Ishikawa (cell line): ENCODE results near the gene TBCD.

ENCODE experiments used
- CEBPB ChIP-seq: IDR thresholded peaks from 2 replicates; pipeline ENCODE4 v1.6.1; 2012
- CREB1 ChIP-seq: IDR thresholded peaks from 2 replicates; pipeline ENCODE4 v1.6.1; 2012; ENCODE audit warnings: low read depth
- EGR1 ChIP-seq: IDR thresholded peaks from 2 replicates; pipeline ENCODE4 v1.6.1; 2012
- EP300 ChIP-seq: IDR thresholded peaks from 2 replicates; pipeline ENCODE4 v1.6.1; 2012; ENCODE audit warnings: borderline replicate concordance
- FOXM1 ChIP-seq: IDR thresholded peaks from 2 replicates; pipeline ENCODE4 v1.6.1; 2012; ENCODE audit warnings: low read depth, borderline replicate concordance
- MAX ChIP-seq: IDR thresholded peaks from 2 replicates; pipeline ENCODE4 v1.6.1; 2012
- NFIC ChIP-seq: IDR thresholded peaks from 2 replicates; pipeline ENCODE4 v1.6.1; 2012
- RAD21 ChIP-seq: IDR thresholded peaks from 2 replicates; pipeline ENCODE4 v1.6.1; 2012; ENCODE audit warnings: low read depth
- REST ChIP-seq: IDR thresholded peaks from 2 replicates; pipeline ENCODE4 v1.6.1; 2012; ENCODE audit warnings: low read depth, mild to moderate bottlenecking
- TAF1 ChIP-seq: IDR thresholded peaks from 2 replicates; pipeline ENCODE4 v1.6.1; 2012; ENCODE audit warnings: low read depth, mild to moderate bottlenecking
- TCF12 ChIP-seq: IDR thresholded peaks from 2 replicates; pipeline ENCODE4 v1.6.1; 2012; ENCODE audit warnings: low read depth
- TEAD4 ChIP-seq: IDR thresholded peaks from 2 replicates; pipeline ENCODE4 v1.6.1; 2012
- USF1 ChIP-seq: IDR thresholded peaks from 2 replicates; pipeline ENCODE4 v1.6.1; 2012
- YY1 ChIP-seq: IDR thresholded peaks from 2 replicates; pipeline ENCODE4 v1.6.1; 2012; ENCODE audit warnings: low read depth
- ZBTB7A ChIP-seq: IDR thresholded peaks from 2 replicates; pipeline ENCODE4 v1.6.1; 2012; ENCODE audit warnings: low read depth

Gene TBCD

DNA sequence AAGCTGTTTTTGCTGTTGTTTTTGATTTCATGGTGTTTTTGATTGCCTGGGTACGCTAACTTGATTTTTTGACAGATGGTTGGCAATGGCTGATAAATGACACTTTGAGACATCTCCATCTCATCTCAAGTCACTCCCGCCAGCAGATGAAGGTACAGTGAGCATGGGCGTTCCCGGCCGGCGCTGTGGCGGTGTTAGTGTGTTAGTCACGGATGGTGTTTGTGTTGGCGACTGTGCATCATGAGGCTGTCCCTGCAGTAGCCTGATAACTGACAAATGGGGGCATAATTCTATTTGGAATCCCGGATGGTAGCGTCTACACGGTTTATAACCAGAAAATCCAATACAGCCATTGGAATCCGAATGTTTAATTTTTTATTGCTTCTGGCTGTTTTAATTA, 169.6 kb downstream of the TBCD start:
- TF ChIP-seq USF1 (no peak), EP300 (no peak), TCF12 (no peak), EGR1 (no peak), RAD21 (no peak), CREB1 (no peak), ZBTB7A (no peak), MAX (no peak), YY1 (no peak), REST (no peak), FOXM1 (no peak), CEBPB (no peak), TAF1 (no peak), NFIC (no peak), TEAD4 (no peak)

DNA sequence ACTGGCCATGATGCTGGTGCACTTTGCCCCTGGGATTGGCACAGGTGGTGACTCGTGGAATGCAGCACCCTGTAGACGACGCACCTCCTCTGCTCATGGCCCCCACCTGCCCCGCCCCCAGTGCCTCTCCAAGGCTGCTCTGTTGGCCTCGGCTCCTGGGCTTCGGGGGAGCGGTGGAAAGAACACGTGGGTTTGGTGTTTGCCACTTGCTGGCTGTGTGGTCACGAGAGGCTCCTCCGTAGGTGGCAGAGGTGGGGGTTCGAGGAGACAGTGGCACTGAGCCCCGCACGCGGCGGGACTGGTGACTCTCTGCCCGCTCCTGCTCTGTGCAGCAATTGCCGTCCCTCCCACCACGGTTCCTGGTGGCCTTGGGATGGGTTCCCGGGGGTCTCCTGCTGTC, 170.8 kb downstream of the TBCD start:
- no peak for TF ChIP-seq RAD21
- TF ChIP-seq ZBTB7A: no peak

DNA sequence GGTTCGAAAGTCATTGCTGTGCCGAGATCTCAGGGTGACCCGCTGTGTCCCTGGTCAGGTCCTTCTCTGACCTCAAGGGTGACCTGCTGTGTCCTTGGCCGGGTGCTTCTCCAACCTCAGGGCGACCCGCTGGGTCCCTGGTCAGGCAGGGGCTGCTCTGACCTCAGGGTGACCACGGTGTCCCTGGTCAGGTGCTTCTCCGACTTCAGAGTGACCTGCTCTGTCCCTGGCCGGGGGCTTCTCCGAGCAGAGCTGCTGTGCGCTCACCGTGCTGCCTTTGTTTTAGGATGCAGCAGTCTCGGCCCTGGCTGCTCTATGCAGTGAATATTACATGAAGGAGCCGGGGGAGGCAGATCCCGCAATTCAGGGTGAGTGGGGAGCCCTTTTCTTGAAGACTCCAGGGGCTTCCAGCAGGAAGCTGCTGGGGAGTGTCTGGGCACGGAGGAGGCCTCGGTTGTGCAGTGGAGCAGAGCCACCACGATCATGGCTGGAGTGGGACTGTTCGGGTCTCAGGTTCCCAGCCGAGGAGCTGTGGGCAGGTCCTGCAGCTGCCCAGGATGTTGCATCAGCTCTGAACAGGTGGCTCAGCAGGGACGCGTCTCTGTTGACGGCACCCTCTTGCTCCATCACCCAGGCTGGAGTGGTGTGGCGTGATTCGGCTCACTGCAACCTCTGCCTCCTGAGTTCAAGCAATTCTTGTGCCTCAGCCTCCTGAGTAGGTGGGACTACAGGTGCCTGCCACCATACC, 171.7 kb downstream of the TBCD start:
- no peak for TF ChIP-seq CREB1
- peak; percentile 84 for TF ChIP-seq CEBPB
- peak; percentile 32; the same call in 1 of the 2 replicates for TF ChIP-seq EP300
- peak; percentile 88 for TF ChIP-seq TCF12
- TF ChIP-seq REST: no peak
- no peak for TF ChIP-seq FOXM1
- no peak for TF ChIP-seq TEAD4
- TF ChIP-seq USF1: no peak
- no peak for TF ChIP-seq ZBTB7A
- TF ChIP-seq EGR1: no peak
- TF ChIP-seq TAF1: no peak
- TF ChIP-seq MAX: peak; percentile 84
- TF ChIP-seq NFIC: no peak
- TF ChIP-seq RAD21: no peak
- TF ChIP-seq YY1: no peak

DNA sequence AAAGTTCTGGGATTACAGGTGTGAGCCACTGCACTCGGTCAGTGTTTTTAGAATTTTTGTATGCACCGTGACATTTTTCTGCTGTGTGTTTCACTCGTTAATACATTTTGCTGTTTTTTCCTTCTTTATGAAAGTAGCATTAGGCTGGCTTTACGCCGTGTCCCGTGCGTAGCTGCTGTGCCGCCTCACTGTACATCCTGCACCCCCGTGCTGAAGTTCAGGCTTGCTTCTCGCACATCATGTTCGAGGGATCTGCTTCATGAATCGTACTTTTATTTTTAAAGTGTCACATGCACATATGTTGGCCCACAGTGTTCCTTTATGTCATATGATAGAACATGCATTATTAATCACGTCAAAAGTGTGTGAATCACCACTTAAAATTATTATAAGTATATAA, 172.3 kb downstream of the TBCD start:
- TF ChIP-seq TCF12: no peak

- TF ChIP-seq EGR1 (no peak), RAD21 (0 out of 2 replicates have a peak, but pooled peaks have one; percentile 8)
These were observed 172.9 kb downstream of the TBCD start for GRCh38 chr17:82924812-82925211.

DNA sequence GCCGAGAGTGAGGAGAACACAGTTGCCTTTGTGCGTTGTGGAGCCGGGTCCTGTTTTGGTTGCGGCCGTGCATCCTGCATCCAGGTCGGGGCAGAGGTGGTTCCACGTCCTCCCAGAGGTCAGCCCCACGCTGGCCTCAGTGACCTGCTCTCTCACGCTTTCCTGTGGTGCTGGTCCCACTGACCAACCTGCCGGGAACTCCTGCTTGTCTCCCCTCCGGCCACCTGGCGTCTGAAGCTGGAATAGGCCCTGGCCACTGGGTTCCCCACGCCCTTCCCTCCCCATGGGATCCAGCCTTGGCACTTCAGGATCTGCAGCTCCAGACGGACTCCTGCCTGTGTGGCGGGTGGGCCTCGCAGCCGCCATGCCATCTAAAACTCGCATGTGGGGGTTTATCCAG, 173.5 kb downstream of the TBCD start:
- TF ChIP-seq EP300 (no peak), RAD21 (no peak), YY1 (no peak), EGR1 (no peak), TCF12 (no peak), REST (no peak), TAF1 (no peak)
